ELF-1 (cell line): Measurements from ENCODE around the gene SNRPE.

Experiments used
- DNase-seq: peaks from one replicate; pipeline ENCODE4 v3.0.0-alpha.2; 2016; ENCODE audit warnings: low read depth, low spot score

Gene SNRPE

DNA sequence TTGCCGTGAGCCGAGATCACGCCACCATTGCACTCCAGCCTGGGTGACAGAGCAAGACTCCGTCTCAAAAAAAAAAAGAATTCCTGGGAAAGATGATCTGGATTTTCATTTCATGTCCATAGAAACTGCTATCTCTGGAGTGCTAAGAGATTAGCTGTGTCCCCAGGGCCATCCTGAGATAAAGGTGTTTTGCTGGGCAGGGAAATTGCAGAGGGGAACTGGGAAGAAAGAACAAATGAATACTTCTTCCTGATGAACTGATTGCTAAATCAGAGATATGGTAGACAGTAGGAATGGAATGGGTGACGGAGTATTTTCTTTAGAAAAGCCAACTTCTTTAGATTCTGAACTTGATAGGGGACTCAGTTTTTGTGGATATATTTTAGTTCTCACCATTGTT is 19.2 kb downstream of the SNRPE start:
- DNase-seq = no peak

DNA sequence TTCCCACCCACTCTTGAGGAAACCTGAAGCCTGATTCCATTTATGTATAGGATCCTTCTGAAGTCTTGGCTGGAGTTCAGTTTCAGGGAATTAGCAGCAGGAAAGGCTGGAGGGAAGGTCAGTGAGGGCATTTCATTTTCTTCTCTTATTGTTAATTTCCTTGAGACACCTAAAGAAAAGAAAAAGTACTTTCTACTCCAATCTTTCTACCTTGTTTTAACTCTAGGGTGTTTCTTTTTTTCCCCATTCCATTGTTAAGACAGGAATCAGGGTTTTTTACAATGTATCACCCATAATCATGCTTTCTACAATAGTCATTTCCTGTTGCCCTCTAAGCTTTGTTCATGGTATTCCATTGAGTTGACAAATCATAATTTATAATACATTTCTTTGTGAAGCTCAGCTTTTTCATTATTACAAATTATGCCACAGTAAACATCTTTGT is 27.4 kb downstream of the SNRPE start:
- DNase-seq = no peak

DNA sequence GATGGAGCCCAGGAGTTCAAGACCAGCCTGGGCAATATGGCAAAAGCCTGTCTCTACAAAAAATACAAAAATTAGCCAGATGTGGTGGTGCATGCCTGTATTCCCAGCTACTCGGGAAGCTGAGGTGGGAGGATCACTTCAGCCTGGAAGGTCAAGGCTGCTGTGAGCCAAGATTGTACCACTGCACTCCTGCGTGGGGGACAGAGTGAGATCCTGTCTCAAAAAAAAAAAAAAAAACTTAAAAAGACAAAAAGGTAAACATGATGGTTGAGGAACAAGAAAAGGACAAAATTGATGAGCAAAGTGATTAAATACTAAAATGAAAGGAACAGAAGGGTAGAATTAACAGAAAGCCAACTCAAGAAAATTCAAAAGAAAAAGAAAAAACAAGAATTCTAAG is 30.6 kb downstream of the SNRPE start:
- DNase-seq = no peak

DNA sequence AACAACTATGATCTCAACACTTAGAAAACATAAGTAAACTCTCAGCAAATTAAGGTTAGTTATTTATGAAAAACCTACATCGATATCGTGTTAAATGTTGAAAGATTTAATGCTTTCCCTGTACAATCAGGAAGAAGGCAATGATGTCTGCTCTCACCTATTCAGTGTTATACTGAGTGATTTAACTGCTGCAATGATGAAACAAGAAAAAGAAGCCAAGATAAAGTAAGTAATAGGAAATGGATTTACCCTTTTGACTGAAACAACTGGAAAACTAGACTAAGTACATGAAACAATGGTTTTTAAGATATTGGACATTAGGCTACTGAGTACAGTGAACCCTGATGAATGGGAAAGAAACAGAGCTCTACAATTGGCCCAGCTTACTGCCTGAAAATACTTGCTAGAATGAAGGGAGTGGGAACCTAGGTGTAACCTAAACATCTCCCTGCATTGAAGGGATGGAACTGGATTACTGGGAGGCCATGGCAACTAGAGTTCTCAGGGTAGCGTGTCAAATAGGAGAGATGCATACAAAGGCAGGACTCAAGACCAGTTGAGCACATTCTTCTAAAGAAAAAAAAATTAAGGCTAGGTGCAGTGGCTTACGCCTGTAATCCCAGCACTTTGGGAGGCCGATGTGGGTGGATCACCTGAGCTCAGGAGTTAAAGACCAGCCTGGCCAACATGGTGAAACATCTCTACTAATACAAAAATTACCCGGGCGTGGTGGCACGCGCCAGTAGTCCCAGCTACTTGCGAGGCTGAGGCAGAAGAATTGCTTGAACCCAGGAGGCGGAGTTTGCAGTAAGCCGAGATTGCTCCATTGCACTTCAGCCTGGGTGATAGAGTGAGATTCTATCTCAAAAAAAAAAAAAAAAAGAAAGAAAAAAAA is 37.3 kb downstream of the SNRPE start:
- no peak for DNase-seq

DNA sequence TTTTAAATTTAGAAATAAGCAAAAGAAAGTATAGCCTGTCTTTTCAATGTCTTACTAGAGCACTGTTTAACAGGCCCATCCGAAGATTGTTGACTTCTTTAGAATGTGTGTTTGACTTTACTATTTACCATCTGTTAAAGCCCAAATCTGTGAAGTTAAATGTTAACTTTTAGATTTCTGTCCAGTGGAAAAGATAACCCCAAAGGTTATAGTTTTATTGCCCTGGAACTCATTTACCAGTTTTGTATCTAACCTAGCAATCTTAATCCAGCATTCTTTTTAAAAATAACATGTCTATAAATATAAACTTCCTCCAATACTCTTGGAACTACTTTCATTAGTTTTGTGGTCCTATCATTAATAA is 37.9 kb downstream of the SNRPE start:
- DNase-seq = no peak

DNA sequence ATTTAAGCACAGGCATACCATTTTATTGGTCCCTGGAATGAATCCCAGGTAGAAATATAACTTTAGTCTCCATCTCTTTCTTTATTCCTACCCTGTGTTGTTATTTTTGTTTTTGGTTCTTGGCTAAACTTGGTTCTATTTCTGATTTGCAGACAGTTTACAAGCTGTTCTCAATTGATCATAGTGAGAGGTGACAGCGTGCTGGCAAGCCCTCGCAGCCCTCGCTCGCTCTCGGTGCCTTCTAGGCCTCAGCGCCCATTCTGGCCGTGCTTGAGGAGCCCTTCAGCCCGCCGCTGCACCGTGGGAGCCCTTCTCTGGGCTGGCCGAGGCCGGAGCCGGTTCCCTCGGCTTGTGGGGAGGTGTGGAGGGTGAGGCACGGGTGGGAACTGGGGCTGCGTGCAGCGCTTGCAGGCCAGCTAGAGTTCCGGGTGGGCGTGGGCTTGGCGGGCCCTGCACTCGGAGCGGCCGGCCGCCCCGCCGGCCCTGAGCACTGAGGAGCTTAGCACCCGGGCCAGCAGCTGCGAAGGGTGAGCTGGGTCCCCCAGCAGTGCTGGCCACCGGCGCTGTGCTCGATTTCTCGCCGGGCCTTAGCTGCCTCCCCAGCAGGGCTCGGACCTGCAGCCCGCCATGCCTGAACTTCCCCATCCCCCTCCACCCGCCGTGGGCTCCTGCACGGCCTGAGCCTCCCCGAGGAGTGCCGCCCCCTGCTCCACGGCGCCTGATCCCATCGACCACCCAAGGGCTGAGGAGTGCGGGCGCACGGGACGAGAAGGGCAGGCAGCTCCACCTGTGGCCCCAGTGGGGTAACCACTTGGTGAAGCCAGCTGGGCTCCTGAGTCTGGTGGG is 38.7 kb downstream of the SNRPE start:
- no peak for DNase-seq

DNA sequence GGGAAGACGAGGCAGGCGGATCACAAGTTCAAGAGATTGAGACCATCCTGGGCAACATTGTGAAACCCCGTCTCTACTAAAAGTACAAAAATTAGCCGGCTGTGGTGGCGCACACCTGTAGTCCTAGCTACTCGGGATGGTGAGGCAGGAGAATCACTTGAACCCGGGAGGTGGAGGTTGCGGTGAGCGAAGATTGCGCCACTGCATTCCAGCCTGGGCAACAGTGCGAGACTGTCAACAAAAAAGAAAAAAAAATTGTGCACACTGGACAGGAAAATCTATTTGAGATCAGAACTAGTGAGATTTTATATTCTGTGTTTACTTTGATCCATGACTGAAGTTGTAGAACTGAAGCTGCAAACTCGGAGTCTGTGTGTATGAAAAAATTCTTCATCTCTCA is 40.2 kb downstream of the SNRPE start:
- DNase-seq = no peak

DNA sequence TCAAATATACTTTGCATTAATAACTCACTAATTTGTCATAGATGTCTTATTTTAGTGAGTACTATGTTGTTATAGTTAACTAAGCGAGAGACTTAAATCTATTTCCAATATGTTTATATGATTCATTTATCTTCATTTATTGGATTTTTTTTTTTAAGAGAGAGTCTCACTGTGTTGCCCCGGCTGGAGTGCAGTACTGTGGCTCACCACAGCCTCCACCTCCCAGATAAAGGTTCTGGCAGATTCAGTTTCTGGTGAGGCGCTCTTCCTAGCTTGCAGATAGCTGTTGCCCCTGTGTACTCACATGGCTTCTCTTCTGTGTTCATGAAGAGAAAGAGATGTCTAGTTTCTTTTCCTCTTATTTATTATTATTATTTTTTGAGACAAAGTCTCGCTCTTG is 43.9 kb downstream of the SNRPE start:
- DNase-seq = no peak

DNA sequence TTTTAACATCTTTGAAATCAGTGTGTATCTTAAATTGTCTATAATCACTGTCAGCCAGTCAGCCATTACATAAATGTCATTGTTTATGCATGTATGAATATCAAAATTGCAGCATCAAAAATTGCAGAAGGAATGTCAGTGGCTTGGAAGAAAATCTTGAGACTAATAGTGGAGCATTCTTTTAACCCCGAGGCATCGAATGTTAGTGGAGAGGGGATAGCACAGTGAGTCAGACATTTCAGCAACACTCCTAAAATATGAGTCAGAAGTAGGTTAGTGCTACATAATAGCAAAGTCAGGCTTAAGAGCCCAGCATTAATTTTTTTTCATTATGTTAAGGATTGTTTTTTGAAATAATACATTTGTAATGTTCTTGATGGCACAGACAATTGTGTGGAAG is 45.5 kb downstream of the SNRPE start:
- DNase-seq = no peak

DNA sequence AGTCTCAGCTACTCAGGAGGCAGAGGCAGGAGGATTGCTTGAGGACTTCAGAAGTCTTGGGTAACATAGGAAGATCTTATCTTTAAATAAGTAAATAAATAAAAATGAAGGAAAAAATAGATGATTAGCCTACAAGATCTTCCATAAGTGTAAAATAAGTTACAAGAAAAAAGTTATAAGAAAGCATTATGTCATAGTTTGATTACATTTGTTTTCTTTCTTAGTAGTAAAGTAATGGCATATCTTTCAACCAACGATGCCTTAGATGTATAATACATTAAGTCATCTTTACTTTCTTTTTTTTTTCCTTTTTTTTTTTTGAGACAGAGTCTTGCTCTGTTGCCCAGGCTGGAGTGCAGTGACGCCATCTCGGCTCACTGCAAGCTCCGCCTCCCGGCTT is 46.5 kb downstream of the SNRPE start:
- DNase-seq = no peak

DNA sequence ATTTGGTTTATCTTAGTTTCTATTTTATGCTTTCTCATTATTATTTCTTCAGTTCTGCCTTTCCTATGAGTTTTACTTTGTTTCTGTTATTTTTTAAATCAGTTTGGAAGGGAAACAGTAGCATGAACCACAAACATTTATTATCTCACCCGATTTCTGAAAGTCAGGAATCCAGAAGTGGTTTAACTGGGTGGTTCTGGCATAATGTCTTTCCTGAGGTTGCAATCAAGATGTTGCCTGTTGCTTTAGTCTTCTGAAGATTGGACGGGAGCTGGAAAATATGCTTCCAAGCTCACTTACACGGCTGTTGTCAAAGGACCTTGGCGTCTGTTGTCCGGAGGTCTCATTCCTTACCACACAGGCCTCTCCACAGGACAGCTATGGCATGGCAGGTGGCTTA is 50.4 kb downstream of the SNRPE start:
- no peak for DNase-seq

DNA sequence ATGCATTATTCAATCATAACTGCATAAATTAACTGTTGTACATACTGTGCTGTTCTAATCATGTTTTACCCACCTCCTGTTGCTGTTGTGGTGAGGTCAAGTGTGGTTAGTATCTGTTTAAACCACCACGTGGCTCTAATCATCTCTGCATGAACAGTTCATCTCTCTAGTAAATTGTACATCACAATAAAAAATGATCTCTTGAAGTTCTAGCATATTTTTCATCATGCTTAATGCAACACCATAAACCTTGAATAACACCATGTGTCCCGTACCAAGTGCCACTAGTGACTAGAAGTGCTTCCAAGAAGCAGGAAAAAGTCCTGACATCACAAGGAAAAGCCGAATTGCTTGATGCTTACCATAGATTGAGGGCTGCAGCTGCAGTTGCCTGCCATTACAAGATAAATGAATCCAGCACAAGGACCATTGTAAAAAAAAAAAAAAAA is 51.7 kb downstream of the SNRPE start:
- DNase-seq = no peak

DNA sequence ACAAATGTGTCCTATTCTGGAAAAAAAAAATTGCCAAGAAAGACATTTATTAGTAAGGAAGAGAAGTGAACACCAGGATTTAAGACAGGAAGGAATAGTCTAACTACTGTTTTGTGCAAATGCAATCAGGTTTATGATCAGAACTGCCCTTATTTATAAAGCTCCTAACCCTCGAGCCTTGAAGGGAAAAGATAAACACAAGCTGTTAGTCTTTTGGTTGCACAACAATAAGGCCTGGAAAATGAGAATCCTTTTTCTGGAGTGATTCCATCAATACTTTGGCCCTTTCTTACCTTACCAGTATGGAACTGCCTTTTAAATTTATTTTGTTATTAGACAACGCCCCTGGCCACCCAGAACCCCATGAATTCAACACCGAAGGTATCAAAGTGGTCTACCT is 52.9 kb downstream of the SNRPE start:
- DNase-seq = no peak

DNA sequence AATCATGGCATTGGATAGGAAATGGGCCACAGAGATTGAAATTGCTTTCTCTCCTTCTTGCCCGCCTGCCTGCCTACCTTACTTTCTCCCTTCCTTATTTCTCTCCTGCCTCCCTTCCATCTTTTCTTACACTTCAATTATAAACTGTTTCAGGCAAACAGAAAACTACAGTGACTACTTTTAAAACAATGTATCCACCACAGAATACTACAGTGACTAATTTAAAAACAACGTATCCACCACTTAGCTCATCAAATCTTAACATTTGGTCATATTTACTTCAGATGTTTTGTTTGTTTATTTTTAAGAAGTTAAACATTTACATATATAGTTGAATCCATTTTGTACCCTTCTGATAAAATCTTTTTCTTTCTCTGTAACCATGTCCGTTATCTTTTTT is 54.4 kb downstream of the SNRPE start:
- DNase-seq = no peak

DNA sequence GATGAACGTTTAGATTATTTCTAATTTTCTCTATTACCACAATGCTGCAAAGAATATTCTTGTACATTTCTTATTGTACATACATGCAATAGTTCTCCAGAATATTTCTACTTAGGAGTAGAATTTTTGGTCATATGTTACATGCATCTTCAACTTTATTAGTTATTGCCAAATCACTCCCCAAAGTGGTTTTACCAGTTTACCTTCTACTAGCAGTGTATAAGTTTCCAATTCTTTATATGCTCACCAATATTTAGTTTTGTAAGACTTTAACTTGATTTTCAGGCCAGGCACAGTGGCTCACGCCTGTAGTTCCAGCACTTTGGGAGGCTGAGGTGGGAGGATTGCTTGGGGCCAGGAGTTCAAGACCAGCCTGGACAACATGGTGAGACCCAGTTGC is 55.4 kb downstream of the SNRPE start:
- no peak for DNase-seq
